ENCODE data around the gene STK38.

DNA sequence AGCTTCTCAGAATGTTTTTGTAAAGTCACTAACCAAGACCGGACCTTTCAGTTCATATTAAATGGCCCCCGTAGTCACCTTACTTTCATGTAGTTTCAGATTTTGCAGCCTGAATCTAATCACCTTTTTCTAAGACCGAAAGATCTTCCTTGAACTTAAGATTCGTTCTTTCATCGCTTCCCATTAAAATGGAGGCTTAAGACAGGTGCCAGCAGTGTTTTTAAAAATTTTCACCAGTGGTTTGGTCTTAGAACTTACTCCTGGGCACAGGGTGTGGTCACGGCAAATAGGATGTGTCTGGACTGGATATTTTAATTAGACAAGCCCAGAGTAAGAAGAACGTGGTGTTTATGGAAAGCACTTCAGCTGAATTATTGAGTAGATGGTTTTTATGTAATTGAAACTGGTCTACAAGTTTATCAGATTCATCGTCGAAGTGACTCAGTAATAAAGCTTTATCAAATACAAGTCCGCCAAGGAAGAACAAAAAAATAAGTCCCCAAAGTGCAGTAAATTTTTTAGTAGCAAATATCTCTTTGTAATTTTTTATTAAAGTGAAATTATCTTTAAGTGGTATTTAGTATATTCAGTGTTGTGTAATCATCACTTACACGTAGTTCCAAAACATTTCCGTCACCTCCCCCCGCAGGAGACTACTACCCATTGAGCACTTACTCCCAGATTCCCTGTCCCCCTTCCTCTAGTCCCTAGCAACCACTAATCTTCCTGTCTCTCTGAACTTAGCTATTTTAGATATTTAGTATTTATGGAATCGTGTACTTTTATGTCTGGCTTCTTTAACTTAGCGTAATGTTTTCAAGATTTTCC is 47.8 kb upstream of the STK38 start:
- TF ChIP-seq, protein P1, sequence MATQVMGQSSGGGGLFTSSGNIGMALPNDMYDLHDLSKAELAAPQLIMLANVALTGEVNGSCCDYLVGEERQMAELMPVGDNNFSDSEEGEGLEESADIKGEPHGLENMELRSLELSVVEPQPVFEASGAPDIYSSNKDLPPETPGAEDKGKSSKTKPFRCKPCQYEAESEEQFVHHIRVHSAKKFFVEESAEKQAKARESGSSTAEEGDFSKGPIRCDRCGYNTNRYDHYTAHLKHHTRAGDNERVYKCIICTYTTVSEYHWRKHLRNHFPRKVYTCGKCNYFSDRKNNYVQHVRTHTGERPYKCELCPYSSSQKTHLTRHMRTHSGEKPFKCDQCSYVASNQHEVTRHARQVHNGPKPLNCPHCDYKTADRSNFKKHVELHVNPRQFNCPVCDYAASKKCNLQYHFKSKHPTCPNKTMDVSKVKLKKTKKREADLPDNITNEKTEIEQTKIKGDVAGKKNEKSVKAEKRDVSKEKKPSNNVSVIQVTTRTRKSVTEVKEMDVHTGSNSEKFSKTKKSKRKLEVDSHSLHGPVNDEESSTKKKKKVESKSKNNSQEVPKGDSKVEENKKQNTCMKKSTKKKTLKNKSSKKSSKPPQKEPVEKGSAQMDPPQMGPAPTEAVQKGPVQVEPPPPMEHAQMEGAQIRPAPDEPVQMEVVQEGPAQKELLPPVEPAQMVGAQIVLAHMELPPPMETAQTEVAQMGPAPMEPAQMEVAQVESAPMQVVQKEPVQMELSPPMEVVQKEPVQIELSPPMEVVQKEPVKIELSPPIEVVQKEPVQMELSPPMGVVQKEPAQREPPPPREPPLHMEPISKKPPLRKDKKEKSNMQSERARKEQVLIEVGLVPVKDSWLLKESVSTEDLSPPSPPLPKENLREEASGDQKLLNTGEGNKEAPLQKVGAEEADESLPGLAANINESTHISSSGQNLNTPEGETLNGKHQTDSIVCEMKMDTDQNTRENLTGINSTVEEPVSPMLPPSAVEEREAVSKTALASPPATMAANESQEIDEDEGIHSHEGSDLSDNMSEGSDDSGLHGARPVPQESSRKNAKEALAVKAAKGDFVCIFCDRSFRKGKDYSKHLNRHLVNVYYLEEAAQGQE (IDR thresholded peaks at IDR 0.05; ENCODE audit: insufficient read depth in 1 of 2, low read depth in 2 of 2, low read length in 2 of 2), result no peak
- peak; percentile 73; the same call in 1 of the 2 replicates for TF ChIP-seq POLR2AphosphoS5 (IDR thresholded peaks at IDR 0.05; ENCODE audit: low read depth, low read length)
